Activated CD4-positive, alpha-beta T cell treated with anti-CD3 and anti-CD28 coated beads, Interleukin-2, amount 10 ng/mL, durations not matched to agents 24 days and 14 days (primary cell): ENCODE results near the gene ZFYVE16. TPM values are rescaled to one million over a fixed set of nuclear protein-coding genes. Genes with fewer than 3 reads are reported as not detected.
"Not testable (repeated sequence)": the region's sequence is repeated elsewhere in the genome, so short reads cannot be mapped to it uniquely, and the experiment has no call there.

Experiments
- DNase-seq: peaks from one replicate; pipeline ENCODE4 v3.0.0; 2022
- H3K27ac Mint-ChIP-seq: one replicate; pipeline ENCODE4 v1.8.0; 2022; ENCODE audit warnings: mild to moderate bottlenecking, mixed read lengths
- H3K27me3 Mint-ChIP-seq: one replicate; pipeline ENCODE4 v1.8.0; 2022; ENCODE audit warnings: mixed read lengths
- H3K36me3 Mint-ChIP-seq: one replicate; pipeline ENCODE4 v1.8.0; 2022; ENCODE audit warnings: low read depth, mild to moderate bottlenecking, mixed read lengths
- H3K4me1 Mint-ChIP-seq: one replicate; pipeline ENCODE4 v1.8.0; 2021; ENCODE audit warnings: mixed read lengths
- H3K4me3 Mint-ChIP-seq: one replicate; pipeline ENCODE4 v1.8.0; 2022; ENCODE audit warnings: mild to moderate bottlenecking, moderate library complexity, mixed read lengths
- H3K9me3 Mint-ChIP-seq: one replicate; pipeline ENCODE4 v1.8.0; 2021; ENCODE audit warnings: mixed read lengths
- intact Hi-C: fragments of 100-400 bp; cut with micrococcal nuclease; formaldehyde crosslinking; loops from one replicate; pipeline ENCODE4 v1.15.1; 2023
- total RNA-seq: library from RNA; stranded (reverse); gene quantifications from 2 replicates; pipeline ENCODE4 v1.2.3, GENCODE V29; 2022

ZFYVE16 gene
- total RNA-seq, 1 donor from 2014 or later = 9.4 TPM

DNA sequence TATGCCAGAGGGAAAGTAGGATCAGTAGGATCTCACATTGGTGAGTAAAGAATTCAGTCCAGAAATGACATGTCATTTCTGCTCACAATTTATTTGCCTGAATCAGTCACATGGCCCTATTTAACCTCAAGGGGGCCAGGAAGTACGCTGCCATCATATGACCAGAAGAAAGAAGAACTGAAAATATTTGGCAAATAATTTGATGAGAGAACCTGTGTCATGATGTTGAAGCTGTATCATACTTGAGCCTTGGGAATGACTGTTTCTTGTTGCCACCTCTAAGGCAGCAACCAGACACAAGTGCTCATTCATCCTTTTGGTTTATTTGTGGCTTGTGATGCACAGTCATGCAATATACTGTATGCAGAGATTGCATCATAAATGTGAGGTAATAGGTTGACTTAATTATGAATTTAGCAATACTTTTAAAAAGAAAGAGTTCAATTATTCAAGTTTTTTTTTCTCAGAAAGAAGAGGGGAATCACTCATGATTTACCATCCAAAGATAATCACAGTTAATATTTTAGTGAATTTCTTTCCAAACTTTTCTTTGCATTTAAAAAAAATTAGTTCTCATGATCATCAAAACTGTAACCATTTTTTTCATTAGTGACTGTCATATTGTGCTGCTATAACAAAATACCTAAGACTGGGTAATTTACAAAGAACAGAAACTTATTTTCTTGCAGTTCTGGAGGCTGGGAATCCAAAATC, 8.2 kb upstream of the ZFYVE16 start:
- no peak for DNase-seq
- peaks cover 14% of the 10 kb centered on the region for H3K27me3 Mint-ChIP-seq
- no peaks in the 10 kb centered on the region for H3K9me3 Mint-ChIP-seq
- no peaks in the 10 kb centered on the region for H3K36me3 Mint-ChIP-seq
- H3K4me1 Mint-ChIP-seq = peaks cover 1% of the 10 kb centered on the region
- intact Hi-C loops = loop anchor here (10.0 kb wide), 1 partner anchor 265 kb away; no protein-coding TSS in a partner anchor
- H3K27ac Mint-ChIP-seq = no peak overlapping the region
- no peak overlapping the region for H3K4me3 Mint-ChIP-seq

DNA sequence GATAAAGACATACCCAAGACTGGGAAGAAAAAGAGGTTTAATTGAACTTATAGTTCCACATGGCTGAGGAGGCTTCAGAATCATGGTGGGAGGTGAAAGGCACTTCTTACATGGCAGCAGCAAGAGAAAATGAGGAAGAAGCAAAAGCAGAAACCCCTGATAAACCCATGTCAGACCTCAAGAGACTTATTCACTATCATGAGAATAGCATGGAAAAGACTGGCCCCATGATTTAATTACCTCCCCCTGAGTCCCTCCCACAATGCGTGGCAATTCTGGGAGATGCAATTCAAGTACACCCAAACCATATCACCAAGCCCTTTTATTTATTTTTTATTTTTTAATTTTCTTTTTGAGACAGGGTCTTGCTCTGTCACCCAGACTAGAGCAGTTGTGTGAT, 7.5 kb upstream of the ZFYVE16 start:
- H3K4me3 Mint-ChIP-seq, H3K4me1 Mint-ChIP-seq, H3K36me3 Mint-ChIP-seq, H3K27ac Mint-ChIP-seq, H3K9me3 Mint-ChIP-seq, DNase-seq: not testable (repeated sequence)
- intact Hi-C loops = loop anchor here (10.0 kb wide), 1 partner anchor 266 kb away; no protein-coding TSS in a partner anchor
- H3K27me3 Mint-ChIP-seq = peaks cover 12% of the 10 kb centered on the region

DNA sequence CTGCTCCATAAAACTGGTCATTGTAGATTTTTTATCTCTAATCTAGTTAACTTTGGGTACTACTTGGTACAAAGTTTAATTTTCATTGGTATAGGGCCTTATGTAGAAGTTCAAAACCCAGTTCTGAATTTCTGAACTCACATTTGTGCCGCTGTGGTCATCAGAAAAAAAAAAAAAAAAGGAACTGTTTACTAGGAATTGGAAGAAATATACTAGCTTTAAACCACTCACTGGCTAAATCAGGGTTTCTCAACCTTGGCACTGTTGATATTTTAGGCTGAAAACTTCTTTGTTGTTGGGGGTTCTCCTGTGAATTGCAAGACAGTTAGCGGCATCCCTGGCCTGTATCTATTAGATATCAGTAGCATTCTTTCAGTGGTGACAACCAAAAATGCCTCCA, 4.1 kb upstream of the ZFYVE16 start:
- Mint-ChIP-seq H3K9me3 (no peaks in the 10 kb centered on the region), H3K4me1 (peaks cover 9% of the 10 kb centered on the region), H3K27me3 (peaks cover 8% of the 10 kb centered on the region), H3K27ac (no peak overlapping the region), H3K36me3 (no peaks in the 10 kb centered on the region), H3K4me3 (no peak overlapping the region)
- no peak for DNase-seq
- intact Hi-C loops = loop anchor here (10.0 kb wide), 1 partner anchor 269 kb away; no protein-coding TSS in a partner anchor

DNA sequence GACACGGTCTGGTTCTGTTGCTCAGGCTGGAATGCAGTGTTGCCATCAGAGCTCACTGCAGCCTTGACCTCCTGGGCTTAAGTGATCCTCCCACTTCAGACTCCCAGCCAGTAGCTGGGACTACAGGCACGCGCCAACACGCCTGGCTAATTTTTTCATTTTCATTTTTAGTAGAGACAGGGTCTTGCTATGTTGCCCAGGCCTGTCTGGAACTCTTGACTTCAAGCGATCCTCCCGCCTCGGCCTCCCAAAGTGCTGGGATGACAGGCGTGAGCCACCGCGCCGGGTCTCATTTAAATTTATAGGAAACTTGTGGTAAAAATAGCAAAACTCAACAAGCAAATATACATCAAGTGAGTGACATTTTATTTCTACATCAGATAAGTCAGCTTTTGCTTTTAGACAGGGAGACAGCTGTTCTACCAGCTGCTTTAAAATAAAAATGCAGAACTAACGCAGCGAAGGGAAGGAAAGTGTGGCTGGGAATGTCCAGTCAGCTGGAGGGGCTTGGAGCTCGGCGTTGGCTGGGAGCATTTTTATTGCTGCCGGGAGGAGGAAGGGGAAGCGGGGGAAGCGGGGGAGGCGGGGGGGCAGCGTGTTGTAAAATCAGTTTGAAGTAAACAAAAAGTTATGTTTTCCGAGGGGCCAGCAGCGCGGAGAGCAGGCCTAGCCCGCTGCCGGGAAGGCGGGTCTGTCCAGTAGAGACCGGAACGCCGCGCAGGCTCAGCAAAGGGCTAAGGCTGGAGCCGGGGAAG, 707 bp upstream of the ZFYVE16 start:
- H3K4me3 Mint-ChIP-seq = peak overlapping the region; percentile 97
- H3K9me3 Mint-ChIP-seq = no peaks in the 10 kb centered on the region
- peaks cover 7% of the 10 kb centered on the region for H3K27me3 Mint-ChIP-seq
- H3K36me3 Mint-ChIP-seq = no peaks in the 10 kb centered on the region
- intact Hi-C loops = loop anchor here (2.0 to 10.0 kb wide), 6 partner anchors 150 to 1170 kb away; partner anchors contain the start of genes JMY, MTX3, SERINC5 and ZCCHC9
- DNase-seq = peak; percentile 68
- H3K27ac Mint-ChIP-seq = peak overlapping the region; percentile 99
- H3K4me1 Mint-ChIP-seq = peaks cover 15% of the 10 kb centered on the region

DNA sequence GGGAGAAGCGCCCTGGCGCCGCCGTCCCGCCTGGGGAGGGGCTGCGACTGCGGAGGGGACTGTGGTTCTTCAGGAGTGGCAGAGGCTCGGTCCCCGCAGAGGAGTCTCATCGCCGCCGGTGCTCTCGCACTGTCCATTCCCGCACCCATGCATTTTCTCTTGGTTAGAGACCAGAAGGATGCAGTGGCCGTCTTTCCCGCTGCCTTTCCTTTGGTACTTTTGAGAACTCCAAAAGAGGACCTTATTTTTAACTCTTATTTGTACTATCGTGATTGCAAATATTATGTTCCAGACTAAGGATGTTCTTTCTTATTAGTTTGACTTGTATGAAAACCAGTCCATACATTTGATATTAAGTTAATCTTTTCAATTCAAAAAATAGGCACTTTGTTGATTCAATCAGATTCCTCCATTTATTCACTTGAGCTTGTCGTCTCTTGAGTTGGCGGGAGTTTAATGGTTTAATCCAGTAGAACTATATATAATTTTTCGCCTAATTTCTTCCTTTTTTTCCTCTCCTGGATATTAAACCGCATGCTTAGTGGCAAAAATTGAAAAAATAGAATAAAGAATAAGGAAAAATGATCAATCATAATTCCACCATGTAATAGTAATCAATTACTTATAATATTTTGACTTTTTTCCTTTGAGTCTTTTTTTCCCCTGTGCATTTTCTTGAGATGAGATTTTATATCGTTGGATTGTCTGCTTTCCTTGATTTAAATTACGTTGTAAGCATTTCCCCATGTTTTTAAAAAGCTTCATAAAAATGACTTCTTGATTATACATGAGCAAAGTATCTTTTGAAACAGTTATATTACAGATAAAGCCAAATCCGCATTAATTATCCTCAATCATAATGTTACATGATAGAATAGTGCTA, 861 bp downstream of the ZFYVE16 start:
- peak overlapping the region; percentile 62 for H3K27ac Mint-ChIP-seq
- peaks cover 15% of the 10 kb centered on the region for H3K4me1 Mint-ChIP-seq
- no peaks in the 10 kb centered on the region for H3K36me3 Mint-ChIP-seq
- intact Hi-C loops = loop anchor here (2.0 to 10.0 kb wide), 5 partner anchors 151 to 1171 kb away; partner anchors contain the start of genes DHFR, JMY, MSH3 and SERINC5
- no peaks in the 10 kb centered on the region for H3K9me3 Mint-ChIP-seq
- H3K4me3 Mint-ChIP-seq = peak overlapping the region; percentile 97
- peak; percentile 84 for DNase-seq
- peaks cover 5% of the 10 kb centered on the region for H3K27me3 Mint-ChIP-seq

DNA sequence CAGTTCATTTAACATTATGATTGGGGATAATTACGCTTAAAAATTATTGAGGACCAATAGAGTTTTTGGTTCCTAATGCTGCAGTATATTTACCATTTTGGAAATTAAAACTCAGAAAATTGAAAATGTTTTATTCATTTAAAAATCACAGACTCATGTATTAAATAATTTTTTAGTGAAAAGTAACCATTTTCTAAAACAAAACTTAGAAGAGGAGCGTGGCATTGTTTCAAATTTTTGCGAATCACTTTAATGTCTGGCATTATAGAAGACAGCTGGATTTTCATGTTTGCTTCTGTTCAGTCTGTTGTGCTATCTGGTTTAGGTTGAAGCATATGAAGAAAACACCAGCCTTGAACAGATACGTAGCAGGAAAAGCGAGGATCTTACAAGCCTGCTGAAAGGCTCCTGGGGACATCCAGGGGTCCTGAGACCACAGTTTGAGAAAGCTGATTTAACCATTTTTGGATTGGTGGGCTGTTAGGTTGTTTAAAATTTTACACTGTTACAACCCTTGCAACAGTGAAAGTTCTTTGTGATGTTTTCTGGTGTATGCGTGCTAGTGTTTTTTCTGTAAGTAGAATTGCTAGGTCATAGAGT, 1.6 kb downstream of the ZFYVE16 start:
- intact Hi-C loops = loop anchor here (2.0 to 10.0 kb wide), 5 partner anchors 152 to 1172 kb away; partner anchors contain the start of genes DHFR, JMY, MSH3 and SERINC5
- no peak for DNase-seq
- Mint-ChIP-seq H3K27me3 (peaks cover 5% of the 10 kb centered on the region), H3K36me3 (peaks cover 2% of the 10 kb centered on the region), H3K9me3 (no peaks in the 10 kb centered on the region), H3K4me3 (peak overlapping the region; percentile 97), H3K27ac (no peak overlapping the region), H3K4me1 (peaks cover 15% of the 10 kb centered on the region)

DNA sequence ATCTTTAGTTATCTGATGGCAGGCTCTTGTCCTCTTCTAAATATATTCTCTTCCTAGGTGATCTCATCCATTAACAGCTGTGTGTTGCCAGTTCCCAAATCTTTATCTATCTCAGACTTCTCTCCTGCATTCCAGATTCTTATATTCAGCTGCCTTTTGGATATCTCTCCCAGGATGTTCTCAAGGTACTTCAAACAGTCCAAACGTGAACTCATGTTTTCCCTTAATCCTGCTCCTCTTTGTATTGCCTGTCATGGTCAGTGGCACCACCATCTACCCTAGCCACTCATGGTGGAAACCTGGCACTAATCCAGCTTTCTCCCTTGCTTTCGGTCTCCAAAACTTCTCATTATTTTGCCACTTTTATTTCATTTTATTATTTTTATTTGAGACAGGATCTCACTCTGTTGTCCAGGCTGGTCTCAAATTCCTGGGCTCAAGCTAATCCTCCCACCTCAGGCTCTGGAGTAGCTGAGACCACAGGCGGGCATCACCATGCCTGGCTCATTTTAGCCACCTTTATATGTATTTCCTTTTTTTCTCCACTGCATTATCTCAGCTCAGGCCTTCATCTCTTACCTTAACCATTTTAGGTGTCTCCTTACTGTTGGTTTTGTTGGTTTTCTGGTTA, 3.8 kb downstream of the ZFYVE16 start:
- no peak for DNase-seq
- H3K4me3 Mint-ChIP-seq = no peak overlapping the region
- H3K36me3 Mint-ChIP-seq = peaks cover 2% of the 10 kb centered on the region
- H3K27ac Mint-ChIP-seq = no peak overlapping the region
- H3K4me1 Mint-ChIP-seq = peaks cover 15% of the 10 kb centered on the region
- intact Hi-C loops = no loop called here
- peaks cover 5% of the 10 kb centered on the region for H3K27me3 Mint-ChIP-seq
- H3K9me3 Mint-ChIP-seq = no peaks in the 10 kb centered on the region

DNA sequence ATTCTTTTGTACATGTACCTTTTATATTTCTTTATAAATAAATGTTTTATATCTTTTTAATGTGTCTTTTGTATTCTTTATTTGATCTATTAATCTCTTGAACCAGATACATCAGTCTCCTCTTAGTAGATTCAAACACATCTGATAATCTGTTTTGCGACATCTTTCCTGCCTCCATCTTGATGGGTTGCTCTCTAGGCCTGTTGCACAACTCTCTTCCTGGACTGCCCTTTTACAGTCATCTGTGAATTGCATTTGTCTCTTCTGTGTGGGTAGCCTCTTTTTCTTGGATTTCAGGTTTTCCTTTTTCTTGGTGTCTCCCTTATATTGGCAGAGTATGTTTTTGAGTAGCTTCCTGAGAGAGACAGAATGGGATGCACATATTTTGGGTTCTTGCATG, 6.2 kb downstream of the ZFYVE16 start:
- no peak overlapping the region for H3K4me3 Mint-ChIP-seq
- H3K27ac Mint-ChIP-seq = no peak overlapping the region
- H3K9me3 Mint-ChIP-seq = no peaks in the 10 kb centered on the region
- DNase-seq = no peak
- H3K4me1 Mint-ChIP-seq = peaks cover 5% of the 10 kb centered on the region
- H3K27me3 Mint-ChIP-seq = peaks cover 4% of the 10 kb centered on the region
- H3K36me3 Mint-ChIP-seq = peaks cover 2% of the 10 kb centered on the region
- intact Hi-C loops = no loop called here

DNA sequence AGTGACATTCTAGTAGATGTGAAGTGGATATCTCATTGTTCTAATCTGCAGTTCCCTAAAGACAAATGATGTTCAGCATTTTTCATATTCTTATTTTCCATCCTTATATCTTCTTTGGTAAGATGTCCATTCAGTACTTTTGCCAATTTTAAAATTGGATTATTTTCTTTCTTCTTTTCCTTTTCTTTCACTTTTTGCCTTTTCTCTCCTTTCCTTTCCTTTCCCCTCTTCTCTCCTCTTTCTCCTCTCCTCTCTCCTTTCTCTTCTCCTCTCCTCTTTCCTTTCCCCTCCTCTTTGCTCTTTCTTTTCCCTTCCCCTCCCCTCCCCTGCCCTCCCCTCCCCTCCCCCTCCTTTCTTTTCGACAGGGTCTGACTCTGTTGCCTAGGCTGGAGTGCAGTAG, 10.1 kb downstream of the ZFYVE16 start:
- peaks cover 4% of the 10 kb centered on the region for H3K36me3 Mint-ChIP-seq
- no peaks in the 10 kb centered on the region for H3K9me3 Mint-ChIP-seq
- no peak overlapping the region for H3K27ac Mint-ChIP-seq
- no peaks in the 10 kb centered on the region for H3K4me1 Mint-ChIP-seq
- no peaks in the 10 kb centered on the region for H3K27me3 Mint-ChIP-seq
- H3K4me3 Mint-ChIP-seq = no peak overlapping the region
- intact Hi-C loops = no loop called here
- no peak for DNase-seq

DNA sequence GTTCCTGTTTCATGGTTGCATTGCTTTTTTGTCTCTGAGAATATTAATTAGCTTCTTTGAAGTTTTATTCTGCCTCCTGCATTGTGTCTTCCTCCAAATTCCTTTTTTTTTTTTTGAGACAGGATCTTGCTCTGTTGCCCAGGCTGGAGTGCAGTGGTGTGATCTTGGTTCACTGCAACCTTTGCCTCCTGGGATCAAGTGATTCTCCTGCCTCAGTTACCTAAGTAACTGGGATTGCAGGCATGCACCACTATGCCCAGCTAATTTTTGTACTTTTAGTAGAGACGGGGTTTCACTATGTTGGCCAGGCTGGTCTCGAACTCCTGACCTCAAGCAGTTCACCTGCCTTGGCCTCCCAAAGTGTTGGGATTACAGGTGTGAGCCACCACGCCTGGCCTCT, 16.5 kb downstream of the ZFYVE16 start:
- intact Hi-C loops, H3K4me3 Mint-ChIP-seq, DNase-seq, H3K27me3 Mint-ChIP-seq, H3K27ac Mint-ChIP-seq, H3K4me1 Mint-ChIP-seq, H3K36me3 Mint-ChIP-seq: not testable (repeated sequence)
- H3K9me3 Mint-ChIP-seq = peaks cover 14% of the 10 kb centered on the region

DNA sequence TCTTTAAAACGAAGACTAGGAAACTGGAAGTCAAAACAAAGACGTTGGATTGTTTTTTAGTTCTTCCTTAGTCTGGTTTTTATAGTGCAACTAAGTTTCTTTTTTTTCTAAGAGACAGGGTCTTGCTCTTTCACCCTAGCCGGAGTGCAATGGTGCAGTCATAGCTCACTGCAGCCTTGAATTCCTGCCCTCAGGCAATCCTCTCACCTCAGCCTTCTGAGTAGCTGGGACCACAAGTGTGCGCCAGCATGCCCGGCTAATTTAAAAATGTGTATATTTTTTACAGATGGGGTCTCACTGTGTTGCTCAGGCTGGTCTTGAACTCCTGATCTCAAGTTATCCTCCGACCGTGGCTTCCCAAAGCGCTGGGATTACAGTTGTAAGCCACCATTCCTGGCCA, 27.6 kb downstream of the ZFYVE16 start:
- DNase-seq = no peak
- Mint-ChIP-seq H3K4me3 (no peak overlapping the region), H3K36me3 (peaks cover 12% of the 10 kb centered on the region), H3K9me3 (peaks cover 4% of the 10 kb centered on the region), H3K27me3 (no peaks in the 10 kb centered on the region), H3K27ac (no peak overlapping the region), H3K4me1 (no peaks in the 10 kb centered on the region)
- intact Hi-C loops = no loop called here

DNA sequence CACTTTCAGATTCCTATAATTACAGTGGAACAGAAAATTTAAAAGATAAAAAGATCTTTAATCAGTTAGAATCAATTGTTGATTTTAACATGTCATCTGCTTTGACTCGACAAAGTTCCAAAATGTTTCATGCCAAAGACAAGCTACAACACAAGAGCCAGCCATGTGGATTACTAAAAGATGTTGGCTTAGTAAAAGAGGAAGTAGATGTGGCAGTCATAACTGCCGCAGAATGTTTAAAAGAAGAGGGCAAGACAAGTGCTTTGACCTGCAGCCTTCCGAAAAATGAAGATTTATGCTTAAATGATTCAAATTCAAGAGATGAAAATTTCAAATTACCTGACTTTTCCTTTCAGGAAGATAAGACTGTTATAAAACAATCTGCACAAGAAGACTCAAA, 29.5 kb downstream of the ZFYVE16 start:
- Mint-ChIP-seq H3K4me1 (no peaks in the 10 kb centered on the region), H3K4me3 (no peak overlapping the region), H3K27ac (no peak overlapping the region), H3K27me3 (no peaks in the 10 kb centered on the region), H3K36me3 (peaks cover 14% of the 10 kb centered on the region), H3K9me3 (peaks cover 4% of the 10 kb centered on the region)
- intact Hi-C loops = no loop called here
- no peak for DNase-seq

DNA sequence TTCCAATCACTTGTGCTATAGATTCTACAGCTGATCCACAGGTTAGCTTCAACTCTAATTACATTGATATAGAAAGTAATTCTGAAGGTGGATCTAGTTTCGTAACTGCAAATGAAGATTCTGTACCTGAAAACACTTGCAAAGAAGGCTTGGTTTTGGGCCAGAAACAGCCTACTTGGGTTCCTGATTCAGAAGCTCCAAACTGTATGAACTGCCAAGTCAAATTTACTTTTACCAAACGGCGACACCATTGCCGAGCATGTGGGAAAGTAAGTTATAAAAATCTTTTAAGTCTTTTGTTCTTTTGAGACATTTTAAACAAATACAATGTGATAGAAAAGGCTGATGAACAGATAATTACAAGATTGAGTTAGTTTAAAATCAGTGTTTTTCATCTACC, 30.9 kb downstream of the ZFYVE16 start:
- Mint-ChIP-seq H3K9me3 (peaks cover 4% of the 10 kb centered on the region), H3K36me3 (peaks cover 14% of the 10 kb centered on the region), H3K4me1 (no peaks in the 10 kb centered on the region), H3K27me3 (no peaks in the 10 kb centered on the region), H3K27ac (no peak overlapping the region), H3K4me3 (no peak overlapping the region)
- intact Hi-C loops = no loop called here
- no peak for DNase-seq
